Liver (tissue), 9 donors: ENCODE results near the gene TIFAB. TPM values are rescaled to one million over a fixed set of nuclear protein-coding genes. Genes with fewer than 3 reads are reported as not detected.

Experiments
- DNase-seq: peaks from one replicate; pipeline ENCODE4 v3.0.0-alpha.2; 2017; ENCODE audit warnings: low spot score
- H3K27ac ChIP-seq, 2 donors: one replicate each; pipeline ENCODE4 v1.7.0; 2013; ENCODE audit warnings: inconsistent platforms in 2 of 2, low read length in 2 of 2, control low read depth in 1 of 2, low read depth in 1 of 2, mild to moderate bottlenecking in 1 of 2
- H3K27me3 ChIP-seq, 4 donors: one replicate each; pipeline versions ENCODE4 v1.6.1 to v1.7.0; 2013; ENCODE audit warnings: low read length in 3 of 4, inconsistent platforms in 1 of 4, mild to moderate bottlenecking in 1 of 4, moderate library complexity in 1 of 4; ENCODE audit not compliant: control insufficient read depth in 4 of 4, insufficient read depth in 4 of 4
- H3K36me3 ChIP-seq, 4 donors: one replicate each; pipeline versions ENCODE4 v1.6.1 to v1.7.0; 2013; ENCODE audit warnings: low read length in 3 of 4, mild to moderate bottlenecking in 3 of 4, low read depth in 1 of 4, moderate library complexity in 1 of 4; ENCODE audit not compliant: control insufficient read depth in 4 of 4, insufficient read depth in 3 of 4
- H3K4me1 ChIP-seq, 4 donors: one replicate each; pipeline versions ENCODE4 v1.6.1 to v1.7.0; 2013; ENCODE audit warnings: low read length in 3 of 4, mild to moderate bottlenecking in 3 of 4, moderate library complexity in 1 of 4; ENCODE audit not compliant: control insufficient read depth in 4 of 4, insufficient read depth in 4 of 4
- H3K4me3 ChIP-seq, 3 donors: one replicate each; pipeline versions ENCODE4 v1.6.1 to v1.7.0; 2013; ENCODE audit warnings: low read length in 3 of 3, control low read depth in 1 of 3, low read depth in 1 of 3, mild to moderate bottlenecking in 1 of 3
- H3K9ac ChIP-seq, 2 donors: one replicate each; pipeline ENCODE4 v1.7.0; 2013; ENCODE audit warnings: low read length in 2 of 2, mild to moderate bottlenecking in 2 of 2, moderate library complexity in 2 of 2, control low read depth in 1 of 2, low read depth in 1 of 2
- H3K9me3 ChIP-seq, 4 donors: one replicate each; pipeline versions ENCODE4 v1.6.1 to v1.7.0; 2013; ENCODE audit warnings: low read length in 3 of 4; ENCODE audit not compliant: control insufficient read depth in 4 of 4
- ATF3 ChIP-seq: IDR thresholded peaks from 2 replicates; pipeline ENCODE4 v1.6.1; 2016; ENCODE audit warnings: antibody characterized with exemption
- EGR1 ChIP-seq, 2 donors: IDR thresholded peaks; 2 replicates each; pipeline ENCODE4 v1.6.1; 2016 to 2018; ENCODE audit warnings: antibody characterized with exemption in 2 of 2, low read depth in 2 of 2
- FOXA2 ChIP-seq: IDR thresholded peaks from 2 replicates; pipeline ENCODE4 v1.6.1; 2016; ENCODE audit warnings: antibody characterized with exemption
- GABPA ChIP-seq, 2 donors: IDR thresholded peaks in 1 of 2; conservative IDR thresholded peaks in 1 of 2; 2 replicates each; pipeline ENCODE4 v1.6.1; 2016; ENCODE audit warnings: antibody characterized with exemption in 2 of 2, mild to moderate bottlenecking in 1 of 2, moderate library complexity in 1 of 2
- HNF4G ChIP-seq: IDR thresholded peaks from 2 replicates; pipeline ENCODE4 v1.6.1; 2016; ENCODE audit warnings: antibody characterized with exemption
- JUND ChIP-seq, 2 donors: IDR thresholded peaks; 2 replicates each; pipeline ENCODE4 v1.6.1; 2016; ENCODE audit warnings: antibody characterized with exemption in 2 of 2
- MAX ChIP-seq: IDR thresholded peaks from 2 replicates; pipeline ENCODE4 v1.6.1; 2016; ENCODE audit warnings: antibody characterized with exemption
- SP1 ChIP-seq: IDR thresholded peaks from 2 replicates; pipeline ENCODE4 v1.6.1; 2018; ENCODE audit warnings: antibody characterized with exemption, mild to moderate bottlenecking
- WGBS: extraction: QIAGEN DNeasy Blood & Tissue Kit; methylation state at CpG from one replicate; pipeline ENCODE4 v1.1.7; 2013; 5-methylcytosine and 5-hydroxymethylcytosine counted together
- polyA plus RNA-seq, 2 donors: library from polyadenylated mRNA; stranded (reverse) in 1 of 2; unstranded in 1 of 2; fragments of 200-250 nt in 1 of 2; fragments of >200 nt in 1 of 2; fragmentation: Nextera tagmentation in 1 of 2; extraction: Ambion mirVana in 1 of 2; gene quantifications; one replicate each; pipeline versions ENCODE4 v1.2.1 to v1.2.3, GENCODE V29; 2013 to 2015
- total RNA-seq, 2 donors: library from RNA; depleted of rRNA; stranded (reverse); fragments of >200 nt; gene quantifications; one replicate each; pipeline ENCODE4 v1.2.3, GENCODE V29; 2014
- TF ChIP-seq, protein P1 (sequence below): IDR thresholded peaks from 2 replicates; pipeline ENCODE4 v1.6.1; 2016; ENCODE audit warnings: antibody characterized with exemption, mild to moderate bottlenecking
- donor health status: healthy.
- donor health status: healthy.
- donor health status: healthy.
- donor health status: healthy.
- donor health status: healthy.

The TIFAB gene
- total and polyA plus RNA-seq, 4 donors: 0.02 to 0.47 TPM; not detected in 2

DNA sequence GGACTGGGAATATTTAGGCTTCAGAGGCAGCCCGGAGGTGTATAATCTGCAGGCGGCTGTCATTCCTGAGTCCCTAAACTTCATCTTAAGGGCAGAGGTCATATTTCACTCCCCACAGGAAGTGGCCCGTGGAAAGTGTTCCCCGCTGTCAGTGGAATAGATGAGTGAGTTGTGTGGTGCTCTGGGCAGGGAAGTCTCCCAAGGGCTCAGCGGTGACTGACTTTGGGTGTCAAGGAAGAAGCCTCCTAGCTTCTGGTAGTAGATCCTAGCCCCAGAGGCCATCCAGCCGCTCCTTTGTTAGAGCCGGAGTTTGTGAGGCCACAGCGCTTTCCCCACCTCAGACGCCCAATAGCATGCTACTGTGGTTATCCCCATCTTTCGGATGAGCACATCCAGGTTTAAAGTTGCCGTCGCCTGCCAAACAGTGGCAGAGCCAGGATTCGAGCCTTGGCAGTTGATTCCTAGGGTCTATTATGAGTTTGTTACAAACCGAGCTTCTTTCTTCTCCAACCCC lies 38.9 kb upstream of the TIFAB start (continued):
- TF ChIP-seq, protein P1, sequence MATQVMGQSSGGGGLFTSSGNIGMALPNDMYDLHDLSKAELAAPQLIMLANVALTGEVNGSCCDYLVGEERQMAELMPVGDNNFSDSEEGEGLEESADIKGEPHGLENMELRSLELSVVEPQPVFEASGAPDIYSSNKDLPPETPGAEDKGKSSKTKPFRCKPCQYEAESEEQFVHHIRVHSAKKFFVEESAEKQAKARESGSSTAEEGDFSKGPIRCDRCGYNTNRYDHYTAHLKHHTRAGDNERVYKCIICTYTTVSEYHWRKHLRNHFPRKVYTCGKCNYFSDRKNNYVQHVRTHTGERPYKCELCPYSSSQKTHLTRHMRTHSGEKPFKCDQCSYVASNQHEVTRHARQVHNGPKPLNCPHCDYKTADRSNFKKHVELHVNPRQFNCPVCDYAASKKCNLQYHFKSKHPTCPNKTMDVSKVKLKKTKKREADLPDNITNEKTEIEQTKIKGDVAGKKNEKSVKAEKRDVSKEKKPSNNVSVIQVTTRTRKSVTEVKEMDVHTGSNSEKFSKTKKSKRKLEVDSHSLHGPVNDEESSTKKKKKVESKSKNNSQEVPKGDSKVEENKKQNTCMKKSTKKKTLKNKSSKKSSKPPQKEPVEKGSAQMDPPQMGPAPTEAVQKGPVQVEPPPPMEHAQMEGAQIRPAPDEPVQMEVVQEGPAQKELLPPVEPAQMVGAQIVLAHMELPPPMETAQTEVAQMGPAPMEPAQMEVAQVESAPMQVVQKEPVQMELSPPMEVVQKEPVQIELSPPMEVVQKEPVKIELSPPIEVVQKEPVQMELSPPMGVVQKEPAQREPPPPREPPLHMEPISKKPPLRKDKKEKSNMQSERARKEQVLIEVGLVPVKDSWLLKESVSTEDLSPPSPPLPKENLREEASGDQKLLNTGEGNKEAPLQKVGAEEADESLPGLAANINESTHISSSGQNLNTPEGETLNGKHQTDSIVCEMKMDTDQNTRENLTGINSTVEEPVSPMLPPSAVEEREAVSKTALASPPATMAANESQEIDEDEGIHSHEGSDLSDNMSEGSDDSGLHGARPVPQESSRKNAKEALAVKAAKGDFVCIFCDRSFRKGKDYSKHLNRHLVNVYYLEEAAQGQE: no peak
- TF ChIP-seq ATF3 (no peak), EGR1 (IDR thresholded peaks at IDR 0.05; ENCODE audit: low read depth in 2 of 2) (no peak)

GRCh38 chr5:135490245-135491037 lies 38.3 kb upstream of the TIFAB start:
- peaks cover 2 to 19% (median 13%) of the 10 kb centered on the region in 4 donors for H3K4me1 ChIP-seq
- H3K4me3 ChIP-seq: no peak overlapping the region
- WGBS: 9% methylated on average over 49 of the region's 49 CpGs
- H3K27me3 ChIP-seq: peaks cover 2 to 23% (median 17%) of the 10 kb centered on the region in 4 donors
- no peak overlapping the region for H3K9ac ChIP-seq
- no peak for TF ChIP-seq FOXA2
- no peak for TF ChIP-seq MAX
- TF ChIP-seq JUND (IDR thresholded peaks at IDR 0.05): no peak
- TF ChIP-seq SP1: no peak
- no peak for TF ChIP-seq HNF4G
- no peak for TF ChIP-seq GABPA (IDR thresholded peaks at IDR 0.05 in 1 of 2, conservative IDR thresholded peaks at IDR 0.05 in 1 of 2)
- TF ChIP-seq, protein P1: no peak
- H3K36me3 ChIP-seq: no peaks in the 10 kb centered on the region
- no peaks in the 10 kb centered on the region for H3K9me3 ChIP-seq
- no peak overlapping the region for H3K27ac ChIP-seq
- DNase-seq: no peak
